ENCODE data around the gene TGFB3. TPM values are rescaled to one million over a fixed set of nuclear protein-coding genes. Genes with fewer than 3 reads are reported as not detected.

TGFB3 gene
- total RNA-seq, 3 donors from 2014 or later (not counting 1 experiment from before 2014, with no cell fraction given) = 10.6 to 12.8 (median 12.3) TPM

GRCh38 chr14:75939200-75939599 is 42.6 kb downstream of the TGFB3 start:
- Histone ChIP-seq H3K4me1 (ENCODE audit: control insufficient read depth, insufficient read depth, low read length) (no peaks in the 10 kb centered on the region), H3K27ac (ENCODE audit: low read length) (no peak overlapping the region), H3K27me3 (ENCODE audit: control insufficient read depth, insufficient read depth, low read length) (no peaks in the 10 kb centered on the region), H3K36me3 (ENCODE audit: control insufficient read depth, insufficient read depth, low read length) (no peaks in the 10 kb centered on the region), H3K9me3 (ENCODE audit: control insufficient read depth, insufficient read depth, low read length) (no peaks in the 10 kb centered on the region), H3K4me3 (ENCODE audit: low read length) (no peak overlapping the region)
- intact Hi-C loops (cut with micrococcal nuclease) = no loop called here
- no peak for DNase-seq
- Mint-ChIP-seq H3K4me3 (no peak overlapping the region), H3K27ac (no peak overlapping the region), H3K9me3 (no peaks in the 10 kb centered on the region), H3K36me3 (no peaks in the 10 kb centered on the region), H3K4me1 (no peaks in the 10 kb centered on the region), H3K27me3 (ENCODE audit: low read depth in 2 of 2) (no peaks in the 10 kb centered on the region)
- ATAC-seq = no peak
- TF ChIP-seq CTCF (IDR thresholded peaks at IDR 0.05) = no peak
- no CpG with 5 or more reads among the region's 1 CpG for WGBS (ENCODE audit: insufficient coverage)

- 71% methylated on average over 1 of the region's 2 CpGs for WGBS (ENCODE audit: insufficient coverage)
- no peaks in the 10 kb centered on the region for H3K36me3 Mint-ChIP-seq
- Histone ChIP-seq H3K27me3 (ENCODE audit: control insufficient read depth, insufficient read depth, low read length) (no peaks in the 10 kb centered on the region), H3K36me3 (ENCODE audit: control insufficient read depth, insufficient read depth, low read length) (no peaks in the 10 kb centered on the region), H3K4me1 (ENCODE audit: control insufficient read depth, insufficient read depth, low read length) (no peaks in the 10 kb centered on the region), H3K4me3 (ENCODE audit: low read length) (no peak overlapping the region), H3K27ac (ENCODE audit: low read length) (no peak overlapping the region), H3K9me3 (ENCODE audit: control insufficient read depth, insufficient read depth, low read length) (no peaks in the 10 kb centered on the region)
- H3K27me3 Mint-ChIP-seq (ENCODE audit: low read depth in 2 of 2) = no peaks in the 10 kb centered on the region
- no peaks in the 10 kb centered on the region for H3K9me3 Mint-ChIP-seq
- ATAC-seq (no peak), DNase-seq (no peak)
- H3K4me3 Mint-ChIP-seq = no peak overlapping the region
- H3K27ac Mint-ChIP-seq = no peak overlapping the region
- intact Hi-C loops (cut with micrococcal nuclease) = no loop called here
- no peaks in the 10 kb centered on the region for H3K4me1 Mint-ChIP-seq
- no peak for TF ChIP-seq CTCF (IDR thresholded peaks at IDR 0.05)
These were observed 46.7 kb downstream of the TGFB3 start for GRCh38 chr14:75934998-75935628.

- 50% methylated on average over 2 of the region's 2 CpGs for WGBS (ENCODE audit: insufficient coverage)
- Histone ChIP-seq H3K4me1 (ENCODE audit: control insufficient read depth, insufficient read depth, low read length) (no peaks in the 10 kb centered on the region), H3K4me3 (ENCODE audit: low read length) (no peak overlapping the region), H3K36me3 (ENCODE audit: control insufficient read depth, insufficient read depth, low read length) (no peaks in the 10 kb centered on the region), H3K27me3 (ENCODE audit: control insufficient read depth, insufficient read depth, low read length) (no peaks in the 10 kb centered on the region), H3K27ac (ENCODE audit: low read length) (no peak overlapping the region), H3K9me3 (ENCODE audit: control insufficient read depth, insufficient read depth, low read length) (no peaks in the 10 kb centered on the region)
- no peak for TF ChIP-seq CTCF (IDR thresholded peaks at IDR 0.05)
- Mint-ChIP-seq H3K4me1 (no peaks in the 10 kb centered on the region), H3K4me3 (no peak overlapping the region), H3K27ac (no peak overlapping the region), H3K27me3 (ENCODE audit: low read depth in 2 of 2) (no peaks in the 10 kb centered on the region), H3K9me3 (no peaks in the 10 kb centered on the region), H3K36me3 (no peaks in the 10 kb centered on the region)
- intact Hi-C loops (cut with micrococcal nuclease) = no loop called here
- ATAC-seq (no peak), DNase-seq (no peak)
These were observed 48.0 kb downstream of the TGFB3 start for GRCh38 chr14:75933712-75934296.
